ENCODE results near the gene ORM1.
"Not testable (repeated sequence)": the region's sequence is repeated elsewhere in the genome, so short reads cannot be mapped to it uniquely, and the experiment has no call there.

- not testable (repeated sequence) for TF ChIP-seq CTCF, POLR2A (IDR thresholded peaks at IDR 0.05)
Observed at GRCh38 chr9:114333718-114334117, 10.8 kb downstream of the ORM1 start.

Measured in adrenal gland (tissue), 5 donors.